DOHH2 (cell line): ENCODE data around the gene RAET1L.
A peak's percentile ranks its signal among the peaks of the same experiment; 100 is the strongest.
"Not testable (repeated sequence)": the region's sequence is repeated elsewhere in the genome, so short reads cannot be mapped to it uniquely, and the experiment has no call there.

Experiments
- H3F3A ChIP-seq: fragments of 200-600 bp; sonication (generic), shearing (Covaris generic); 2 replicates; pipeline ENCODE4 v1.6.0; 2016; ENCODE audit warnings: antibody characterized with exemption, mild to moderate bottlenecking; ENCODE audit not compliant: control insufficient read depth, insufficient read depth
- H3K27ac ChIP-seq: fragments of 200-600 bp; sonication (generic); 2 replicates; pipeline ENCODE4 v1.5.1; 2014; ENCODE audit warnings: low read depth, mild to moderate bottlenecking, low read length, moderate library complexity
- H3K27me3 ChIP-seq: fragments of 200-600 bp; sonication (generic); 2 replicates; pipeline ENCODE4 v1.6.1; 2014; ENCODE audit warnings: mild to moderate bottlenecking, low read length, mixed read lengths; ENCODE audit not compliant: control insufficient read depth
- H3K36me3 ChIP-seq: fragments of 200-600 bp; sonication (generic); 2 replicates; pipeline ENCODE4 v1.6.1; 2014; ENCODE audit warnings: mild to moderate bottlenecking, low read length, moderate library complexity, mixed read lengths; ENCODE audit not compliant: control insufficient read depth
- H3K4me1 ChIP-seq: fragments of 200-600 bp; sonication (generic); 2 replicates; pipeline ENCODE4 v1.6.1; 2014; ENCODE audit warnings: mild to moderate bottlenecking, low read length, mixed read lengths; ENCODE audit not compliant: control insufficient read depth
- H3K4me2 ChIP-seq: fragments of 200-600 bp; sonication (generic); 2 replicates; pipeline ENCODE4 v1.6.0; 2014; ENCODE audit warnings: mild to moderate bottlenecking, low read length, moderate library complexity
- H3K4me3 ChIP-seq: fragments of 200-600 bp; sonication (generic); 2 replicates; pipeline ENCODE4 v1.5.1; 2014; ENCODE audit warnings: mild to moderate bottlenecking, low read length, mixed read lengths
- H3K79me2 ChIP-seq: fragments of 200-600 bp; sonication (generic); 2 replicates; pipeline ENCODE4 v1.6.1; 2014; ENCODE audit warnings: mild to moderate bottlenecking, low read length, mixed read lengths; ENCODE audit not compliant: control insufficient read depth
- H3K9me2 ChIP-seq: fragments of 200-600 bp; sonication (generic); replicated peaks from 2 replicates; pipeline ENCODE4 v1.6.1; 2014; ENCODE audit warnings: mild to moderate bottlenecking, low read length, mixed read lengths; ENCODE audit not compliant: control insufficient read depth
- H3K9me3 ChIP-seq: fragments of 200-600 bp; sonication (generic); 2 replicates; pipeline ENCODE4 v1.6.1; 2014; ENCODE audit warnings: antibody characterized with exemption, low read length, mixed read lengths; ENCODE audit not compliant: control insufficient read depth, insufficient read depth
- H4K20me1 ChIP-seq: fragments of 200-600 bp; sonication (generic); 2 replicates; pipeline ENCODE4 v1.6.0; 2014; ENCODE audit warnings: low read depth, mild to moderate bottlenecking, antibody characterized with exemption, low read length, moderate library complexity; ENCODE audit not compliant: control insufficient read depth, insufficient read depth
- EZH2phosphoT487 ChIP-seq: fragments of 200-600 bp; sonication (generic); IDR thresholded peaks from 2 replicates; pipeline ENCODE4 v1.6.1; 2017; ENCODE audit warnings: borderline replicate concordance, mild to moderate bottlenecking, antibody characterized with exemption, low read length, moderate library complexity, mixed read lengths
- TF ChIP-seq, protein P1 (sequence below): fragments of 200-600 bp; sonication (generic); IDR thresholded peaks from one replicate; pipeline ENCODE4 v1.5.1; 2014; ENCODE audit warnings: antibody characterized with exemption, mild to moderate bottlenecking, low read depth, low read length; ENCODE audit not compliant: poor library complexity, severe bottlenecking

Gene RAET1L

GRCh38 chr6:150013785-150014622, 11.3 kb downstream of the RAET1L start:
- H3K9me3 ChIP-seq, H3K27ac ChIP-seq, H3K4me1 ChIP-seq, H3K4me2 ChIP-seq, H3K4me3 ChIP-seq, H3K9me2 ChIP-seq, H3K36me3 ChIP-seq, H3K79me2 ChIP-seq, H4K20me1 ChIP-seq, H3F3A ChIP-seq: not testable (repeated sequence)
- peaks cover 67% of the 10 kb centered on the region for H3K27me3 ChIP-seq

GRCh38 chr6:150012846-150013784, 12.2 kb downstream of the RAET1L start:
- H3K79me2 ChIP-seq, H3K4me3 ChIP-seq, H3K27ac ChIP-seq, H3F3A ChIP-seq, H3K4me1 ChIP-seq, H4K20me1 ChIP-seq, H3K4me2 ChIP-seq, H3K36me3 ChIP-seq, H3K9me2 ChIP-seq, H3K9me3 ChIP-seq: not testable (repeated sequence)
- peaks cover 62% of the 10 kb centered on the region for H3K27me3 ChIP-seq

DNA sequence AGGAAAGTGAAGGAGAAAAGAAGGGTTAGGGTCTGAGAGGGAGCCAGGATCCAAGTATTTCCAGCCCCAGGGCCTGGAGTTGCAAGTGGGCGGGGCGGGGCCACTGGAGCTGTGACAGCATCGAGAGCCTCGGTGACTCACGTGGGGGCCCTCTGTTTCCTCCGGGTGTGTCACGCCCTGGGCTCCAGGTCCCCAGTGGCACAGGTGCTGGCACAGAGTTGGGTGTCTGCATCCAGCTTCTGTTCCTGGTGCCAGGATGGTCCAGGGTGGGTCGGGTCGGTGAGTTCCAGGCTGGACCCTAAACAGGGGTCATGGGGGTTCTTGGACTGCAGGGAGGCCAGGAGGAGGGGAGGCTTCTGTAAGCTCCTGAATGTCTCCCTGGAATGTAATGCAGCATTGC, 16.7 kb downstream of the RAET1L start:
- Histone ChIP-seq H3K36me3 (no peaks in the 10 kb centered on the region), H3K27me3 (peaks cover 34% of the 10 kb centered on the region), H3K79me2 (no peaks in the 10 kb centered on the region; the same call in 1 of the 2 replicates), H3K9me3 (no peaks in the 10 kb centered on the region), H3F3A (no peaks in the 10 kb centered on the region), H3K4me2 (no peak overlapping the region), H3K4me3 (no peak overlapping the region), H3K27ac (no peak overlapping the region), H3K9me2 (no peaks in the 10 kb centered on the region), H3K4me1 (peaks cover 15% of the 10 kb centered on the region), H4K20me1 (no peaks in the 10 kb centered on the region)
- TF ChIP-seq, protein P1, sequence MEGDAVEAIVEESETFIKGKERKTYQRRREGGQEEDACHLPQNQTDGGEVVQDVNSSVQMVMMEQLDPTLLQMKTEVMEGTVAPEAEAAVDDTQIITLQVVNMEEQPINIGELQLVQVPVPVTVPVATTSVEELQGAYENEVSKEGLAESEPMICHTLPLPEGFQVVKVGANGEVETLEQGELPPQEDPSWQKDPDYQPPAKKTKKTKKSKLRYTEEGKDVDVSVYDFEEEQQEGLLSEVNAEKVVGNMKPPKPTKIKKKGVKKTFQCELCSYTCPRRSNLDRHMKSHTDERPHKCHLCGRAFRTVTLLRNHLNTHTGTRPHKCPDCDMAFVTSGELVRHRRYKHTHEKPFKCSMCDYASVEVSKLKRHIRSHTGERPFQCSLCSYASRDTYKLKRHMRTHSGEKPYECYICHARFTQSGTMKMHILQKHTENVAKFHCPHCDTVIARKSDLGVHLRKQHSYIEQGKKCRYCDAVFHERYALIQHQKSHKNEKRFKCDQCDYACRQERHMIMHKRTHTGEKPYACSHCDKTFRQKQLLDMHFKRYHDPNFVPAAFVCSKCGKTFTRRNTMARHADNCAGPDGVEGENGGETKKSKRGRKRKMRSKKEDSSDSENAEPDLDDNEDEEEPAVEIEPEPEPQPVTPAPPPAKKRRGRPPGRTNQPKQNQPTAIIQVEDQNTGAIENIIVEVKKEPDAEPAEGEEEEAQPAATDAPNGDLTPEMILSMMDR, result no peak

DNA sequence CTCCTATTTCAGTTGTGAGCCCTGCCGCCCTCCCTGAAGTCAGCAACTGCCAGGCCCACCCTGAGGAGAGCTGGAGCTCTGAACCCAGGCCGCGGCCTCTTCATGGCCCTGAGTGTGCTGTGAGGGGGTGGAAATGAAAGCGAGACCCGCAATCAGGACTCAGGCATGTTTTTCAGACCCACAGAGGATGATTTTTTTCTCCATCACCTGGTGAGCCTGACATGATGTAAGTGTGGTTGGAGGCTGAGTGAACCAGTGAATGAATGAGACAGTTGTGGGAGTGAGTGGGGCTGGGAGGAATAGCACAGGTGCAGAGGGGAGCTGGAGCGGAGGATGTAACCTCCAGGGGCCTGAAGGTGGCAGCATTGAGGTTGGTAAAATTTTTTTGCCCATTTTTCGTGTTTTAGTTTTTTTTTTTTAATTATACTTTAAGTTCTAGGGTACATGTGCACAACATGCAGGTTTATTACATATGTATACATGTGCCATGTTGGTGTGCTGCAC, 18.3 kb downstream of the RAET1L start:
- Histone ChIP-seq H4K20me1 (no peaks in the 10 kb centered on the region), H3K4me1 (peaks cover 15% of the 10 kb centered on the region), H3K4me3 (no peak overlapping the region), H3K27ac (no peak overlapping the region), H3K27me3 (peaks cover 22% of the 10 kb centered on the region), H3F3A (no peaks in the 10 kb centered on the region), H3K4me2 (no peak overlapping the region), H3K36me3 (no peaks in the 10 kb centered on the region), H3K9me3 (no peaks in the 10 kb centered on the region), H3K79me2 (no peaks in the 10 kb centered on the region; the same call in 1 of the 2 replicates), H3K9me2 (no peaks in the 10 kb centered on the region)
- no peak for TF ChIP-seq EZH2phosphoT487
- TF ChIP-seq, protein P1, result peak; percentile 54
